Mucosa of descending colon (tissue), 3 donors: ENCODE results near the gene MAPRE2. TPM values are rescaled to one million over a fixed set of nuclear protein-coding genes. Genes with fewer than 3 reads are reported as not detected.

ENCODE experiments used
- ATAC-seq: fragments of 200-7000 bp; cut with Tn5 transposase; one replicate; pipeline ENCODE4 v1.9.1; 2020; ENCODE audit warnings: mild to moderate bottlenecking, moderate library complexity
- DNase-seq, 3 donors: peaks; one replicate each; pipeline ENCODE4 v3.0.0-alpha.2; 2020
- H3K36me3 ChIP-seq: fragments of 200-600 bp; one replicate; pipeline ENCODE4 v1.8.0; 2021; ENCODE audit warnings: low read depth, mild to moderate bottlenecking
- H3K4me1 ChIP-seq: fragments of 200-600 bp; one replicate; pipeline ENCODE4 v1.8.0; 2021; ENCODE audit warnings: low read depth, mild to moderate bottlenecking
- H3K4me3 ChIP-seq: fragments of 200-600 bp; one replicate; pipeline ENCODE4 v1.8.0; 2021; ENCODE audit warnings: mild to moderate bottlenecking
- H3K9me3 ChIP-seq: fragments of 200-600 bp; one replicate; pipeline ENCODE4 v1.8.0; 2021; ENCODE audit warnings: mild to moderate bottlenecking
- intact Hi-C, 2 donors: fragments of 100-400 bp; cut with DNase I in 1 of 2; cut with micrococcal nuclease in 1 of 2; formaldehyde crosslinking; loops; one replicate each; pipeline versions ENCODE4 v1.11.0 to v1.11.1; 2022; cut with DNase I, micrococcal nuclease
- total RNA-seq, 3 donors: library from RNA; stranded (reverse); fragmentation: NEBNext Ultra II Directional in 2 of 3; extraction: Animal tissue kit (Norgen Biotek cat#: 25700) in 2 of 3; gene quantifications; one replicate each; pipeline versions ENCODE4 v1.2.1 to v1.2.4, GENCODE V29; 2021 to 2023
- TF ChIP-seq, protein P1 (sequence below): fragments of 200-600 bp; IDR thresholded peaks from one replicate; pipeline ENCODE4 v1.8.0; 2022; ENCODE audit warnings: antibody characterized with exemption, mild to moderate bottlenecking
- donor health status: DM: no; HTN: no; CAD: no; lungs with moderate emphysema.
- donor health status: DM: no; HTN: no; CAD: no.
- donor health status: DM: no; HTN: yes; CAD: no.

The MAPRE2 gene
- total RNA-seq, 3 donors from 2014 or later, result 26.4 to 31.3 (median 27.3) TPM

DNA sequence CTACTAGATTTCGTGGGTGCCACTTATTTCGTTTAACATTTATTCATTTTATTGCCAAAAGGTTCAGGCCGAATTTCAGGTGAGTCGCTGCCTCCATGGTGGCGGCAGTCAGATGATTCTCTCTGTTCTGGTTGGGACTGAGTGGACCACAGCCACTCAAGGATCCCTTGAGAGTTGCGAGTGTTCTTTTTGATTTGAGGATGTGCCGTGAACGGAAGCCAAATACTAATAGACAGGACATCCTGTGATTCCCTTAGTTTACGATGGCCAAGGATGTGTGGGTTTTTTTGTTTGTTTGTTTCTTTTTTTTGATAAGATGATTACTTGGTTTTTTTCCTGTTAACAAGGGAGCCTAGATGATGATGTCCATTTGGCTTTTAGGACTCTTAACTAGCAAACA, 13.2 kb downstream of the MAPRE2 start:
- intact Hi-C loops, result no loop called here
- H3K4me3 ChIP-seq, result no peak overlapping the region

GRCh38 chr18:35055105-35055504, 13.9 kb downstream of the MAPRE2 start:
- Histone ChIP-seq H3K4me1 (peaks cover 7% of the 10 kb centered on the region), H3K9me3 (no peaks in the 10 kb centered on the region), H3K36me3 (no peaks in the 10 kb centered on the region), H3K4me3 (no peak overlapping the region)
- DNase-seq (no peak), ATAC-seq (no peak)
- intact Hi-C loops, result no loop called here
- TF ChIP-seq, protein P1, sequence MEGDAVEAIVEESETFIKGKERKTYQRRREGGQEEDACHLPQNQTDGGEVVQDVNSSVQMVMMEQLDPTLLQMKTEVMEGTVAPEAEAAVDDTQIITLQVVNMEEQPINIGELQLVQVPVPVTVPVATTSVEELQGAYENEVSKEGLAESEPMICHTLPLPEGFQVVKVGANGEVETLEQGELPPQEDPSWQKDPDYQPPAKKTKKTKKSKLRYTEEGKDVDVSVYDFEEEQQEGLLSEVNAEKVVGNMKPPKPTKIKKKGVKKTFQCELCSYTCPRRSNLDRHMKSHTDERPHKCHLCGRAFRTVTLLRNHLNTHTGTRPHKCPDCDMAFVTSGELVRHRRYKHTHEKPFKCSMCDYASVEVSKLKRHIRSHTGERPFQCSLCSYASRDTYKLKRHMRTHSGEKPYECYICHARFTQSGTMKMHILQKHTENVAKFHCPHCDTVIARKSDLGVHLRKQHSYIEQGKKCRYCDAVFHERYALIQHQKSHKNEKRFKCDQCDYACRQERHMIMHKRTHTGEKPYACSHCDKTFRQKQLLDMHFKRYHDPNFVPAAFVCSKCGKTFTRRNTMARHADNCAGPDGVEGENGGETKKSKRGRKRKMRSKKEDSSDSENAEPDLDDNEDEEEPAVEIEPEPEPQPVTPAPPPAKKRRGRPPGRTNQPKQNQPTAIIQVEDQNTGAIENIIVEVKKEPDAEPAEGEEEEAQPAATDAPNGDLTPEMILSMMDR, result no peak

More for the DNA sequence above, 13.2 kb downstream of the MAPRE2 start:
- ATAC-seq (no peak), DNase-seq (no peak)
- Histone ChIP-seq H3K36me3 (no peaks in the 10 kb centered on the region), H3K4me1 (peaks cover 5% of the 10 kb centered on the region), H3K9me3 (no peaks in the 10 kb centered on the region)
- TF ChIP-seq, protein P1, result no peak

DNA sequence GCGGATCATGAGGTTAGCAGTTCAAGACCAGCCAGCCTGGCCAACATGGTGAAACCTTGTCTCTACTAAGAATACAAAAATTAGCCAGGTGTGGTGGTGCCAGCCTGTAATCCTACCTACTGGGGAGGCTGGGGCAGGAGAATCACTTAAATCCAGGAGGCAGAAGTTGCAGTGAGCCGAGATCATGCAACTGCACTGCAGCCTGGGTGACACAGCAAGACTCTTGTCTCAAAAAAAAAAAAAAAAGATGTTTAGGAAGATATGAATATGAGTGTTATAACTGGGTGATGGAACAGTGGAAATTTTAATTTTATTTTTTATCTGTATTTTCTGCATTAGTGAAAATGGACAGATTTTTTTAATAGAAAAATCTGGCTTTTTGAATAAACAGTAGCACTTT, 14.5 kb downstream of the MAPRE2 start:
- Histone ChIP-seq H3K36me3 (no peaks in the 10 kb centered on the region), H3K4me1 (peaks cover 2% of the 10 kb centered on the region), H3K9me3 (no peaks in the 10 kb centered on the region), H3K4me3 (no peak overlapping the region)
- intact Hi-C loops, result no loop called here
- ATAC-seq (no peak), DNase-seq (no peak)
- TF ChIP-seq, protein P1, result no peak

GRCh38 chr18:35059280-35059927, 18.2 kb downstream of the MAPRE2 start:
- H3K9me3 ChIP-seq, result no peaks in the 10 kb centered on the region
- DNase-seq, result no peak
- intact Hi-C loops, result no loop called here
- no peak for ATAC-seq
- H3K4me3 ChIP-seq, result no peak overlapping the region
- peaks cover 2% of the 10 kb centered on the region for H3K4me1 ChIP-seq
- TF ChIP-seq, protein P1, result no peak
- no peaks in the 10 kb centered on the region for H3K36me3 ChIP-seq

DNA sequence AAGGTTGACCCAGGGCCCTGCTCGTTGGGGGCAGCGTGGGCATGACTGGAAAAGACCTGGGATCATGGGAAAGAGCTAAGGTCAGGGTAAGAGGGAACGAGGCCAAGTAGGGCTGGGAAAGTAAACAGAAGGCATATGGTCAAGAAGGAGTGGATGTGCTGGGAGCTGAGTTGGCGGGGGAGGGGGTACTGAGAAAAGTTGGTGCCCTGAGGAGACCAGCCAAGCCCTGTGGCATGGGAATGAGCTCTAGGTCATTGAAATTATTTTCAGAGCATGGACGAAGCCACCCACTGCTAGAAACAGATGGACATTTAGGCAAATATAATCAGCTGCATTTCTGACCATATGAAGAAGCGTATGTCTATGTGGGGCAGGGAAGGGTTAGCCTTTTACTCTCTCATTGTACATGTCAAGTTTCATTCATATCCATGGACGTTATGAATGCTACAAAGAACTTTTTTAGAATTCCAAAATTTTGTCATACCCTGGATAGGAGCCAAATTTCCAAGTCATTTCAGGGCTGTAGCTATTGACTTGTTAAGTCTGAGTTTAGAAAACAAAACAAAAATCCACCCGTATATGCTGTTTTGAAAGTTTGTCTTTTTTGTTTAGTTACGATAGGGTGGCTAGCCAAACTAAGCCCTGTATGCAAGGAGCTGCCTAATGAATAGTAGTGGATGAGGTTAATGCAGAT, 19.1 kb downstream of the MAPRE2 start:
- Histone ChIP-seq H3K9me3 (no peaks in the 10 kb centered on the region), H3K36me3 (no peaks in the 10 kb centered on the region), H3K4me3 (no peak overlapping the region), H3K4me1 (peaks cover 2% of the 10 kb centered on the region)
- ATAC-seq (peak; percentile 66), DNase-seq (peak in 1 of 3 donors; percentile 39)
- intact Hi-C loops, result no loop called here
- TF ChIP-seq, protein P1, result no peak
